Kidney (tissue), 14 donors: ENCODE data around the gene UQCC2. TPM values are rescaled to one million over a fixed set of nuclear protein-coding genes. Genes with fewer than 3 reads are reported as not detected.

ENCODE experiments used
- DNase-seq, 5 donors: peaks; one replicate each; pipeline ENCODE4 v3.0.0-alpha.2; 2013 to 2020
- FAIRE-seq: peaks from 2 replicates; lab custom pipeline; 2012; peaks lifted over from hg19 to GRCh38; lab: Jason Lieb, UNC
- H3K27ac ChIP-seq, 2 donors: one replicate each; pipeline ENCODE4 v1.7.0; 2013; ENCODE audit warnings: low read depth in 2 of 2, low read length in 2 of 2, inconsistent platforms in 1 of 2
- H3K27me3 ChIP-seq: one replicate; pipeline ENCODE4 v1.7.1; 2013; ENCODE audit warnings: low read length, inconsistent platforms; ENCODE audit not compliant: control insufficient read depth, insufficient read depth
- H3K36me3 ChIP-seq, 3 donors: one replicate each; pipeline versions ENCODE4 v1.7.0 to v1.7.1; 2013; ENCODE audit warnings: low read length in 3 of 3, control low read depth in 1 of 3, inconsistent platforms in 1 of 3; ENCODE audit not compliant: insufficient read depth in 3 of 3, control insufficient read depth in 2 of 3
- H3K4me1 ChIP-seq, 3 donors: one replicate each; pipeline versions ENCODE4 v1.7.0 to v1.7.1; 2013; ENCODE audit warnings: low read length in 3 of 3, inconsistent platforms in 1 of 3, low read depth in 1 of 3; ENCODE audit not compliant: control insufficient read depth in 2 of 3, insufficient read depth in 2 of 3
- H3K4me3 ChIP-seq, 3 donors: one replicate each; pipeline versions ENCODE4 v1.7.0 to v1.8.1; 2013; ENCODE audit warnings: low read length in 3 of 3, control low read depth in 1 of 3, inconsistent platforms in 1 of 3
- H3K9ac ChIP-seq, 3 donors: one replicate each; pipeline versions ENCODE4 v1.7.0 to v1.7.1; 2013; ENCODE audit warnings: low read length in 3 of 3, control low read depth in 1 of 3, inconsistent platforms in 1 of 3
- H3K9me3 ChIP-seq, 3 donors: one replicate each; pipeline versions ENCODE4 v1.7.0 to v1.7.1; 2013; ENCODE audit warnings: low read length in 3 of 3, control low read depth in 1 of 3, inconsistent platforms in 1 of 3; ENCODE audit not compliant: control insufficient read depth in 2 of 3, insufficient read depth in 1 of 3
- intact Hi-C: fragments of 100-400 bp; cut with DNase I; formaldehyde crosslinking; loops from one replicate; pipeline ENCODE4 v1.11.1; 2022
- polyA plus RNA-seq: library from polyadenylated mRNA; stranded (reverse); fragments of 350-450 nt; fragmentation: Illumina TruSeq; extraction: RNeasy Lipid Tissue Mini Kit (QIAGEN cat#74804); gene quantifications from one replicate; pipeline ENCODE4 v1.2.3, GENCODE V29; 2014; ENCODE audit warnings: low read depth, low replicate concordance; ENCODE audit not compliant: insufficient read depth
- total RNA-seq: library from RNA; stranded (reverse); fragmentation: NEBNext Ultra II Directional; extraction: Animal tissue kit (Norgen Biotek cat#: 25700); gene quantifications from one replicate; pipeline ENCODE4 v1.2.1, GENCODE V29; 2021
- TF ChIP-seq, protein P1 (sequence below): IDR thresholded peaks from 3 replicates; pipeline ENCODE4 v1.5.1; 2012; ENCODE audit warnings: mild to moderate bottlenecking, moderate library complexity, borderline replicate concordance; ENCODE audit not compliant: insufficient read depth; ENCODE audit errors: extremely low read depth
- donor health status: control.
- donor health status: control.
- donor health status: control.
- donor health status: control.
- donor health status: control.
- donor health status: DM: yes; HTN: yes; CAD: no.
- donor health status: Normal renal cell carcinoma (clear cell type).

Gene UQCC2
- total and polyA plus RNA-seq, 2 donors from 2014 or later: 39.6 to 189 TPM

- intact Hi-C loops: no loop called here
- Histone ChIP-seq H3K9ac (no peak overlapping the region), H3K27ac (no peak overlapping the region), H3K27me3 (no peaks in the 10 kb centered on the region), H3K36me3 (no peaks in the 10 kb centered on the region), H3K9me3 (no peaks in the 10 kb centered on the region), H3K4me3 (no peak overlapping the region), H3K4me1 (peaks cover 0 to 3% (median 0%) of the 10 kb centered on the region in 3 donors)
- peak in 1 of 5 donors; percentile 58 for DNase-seq
- no peak for FAIRE-seq
- TF ChIP-seq, protein P1, sequence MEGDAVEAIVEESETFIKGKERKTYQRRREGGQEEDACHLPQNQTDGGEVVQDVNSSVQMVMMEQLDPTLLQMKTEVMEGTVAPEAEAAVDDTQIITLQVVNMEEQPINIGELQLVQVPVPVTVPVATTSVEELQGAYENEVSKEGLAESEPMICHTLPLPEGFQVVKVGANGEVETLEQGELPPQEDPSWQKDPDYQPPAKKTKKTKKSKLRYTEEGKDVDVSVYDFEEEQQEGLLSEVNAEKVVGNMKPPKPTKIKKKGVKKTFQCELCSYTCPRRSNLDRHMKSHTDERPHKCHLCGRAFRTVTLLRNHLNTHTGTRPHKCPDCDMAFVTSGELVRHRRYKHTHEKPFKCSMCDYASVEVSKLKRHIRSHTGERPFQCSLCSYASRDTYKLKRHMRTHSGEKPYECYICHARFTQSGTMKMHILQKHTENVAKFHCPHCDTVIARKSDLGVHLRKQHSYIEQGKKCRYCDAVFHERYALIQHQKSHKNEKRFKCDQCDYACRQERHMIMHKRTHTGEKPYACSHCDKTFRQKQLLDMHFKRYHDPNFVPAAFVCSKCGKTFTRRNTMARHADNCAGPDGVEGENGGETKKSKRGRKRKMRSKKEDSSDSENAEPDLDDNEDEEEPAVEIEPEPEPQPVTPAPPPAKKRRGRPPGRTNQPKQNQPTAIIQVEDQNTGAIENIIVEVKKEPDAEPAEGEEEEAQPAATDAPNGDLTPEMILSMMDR: no peak
Measured at GRCh38 chr6:33733709-33734007, 22.2 kb upstream of the UQCC2 start.

DNA sequence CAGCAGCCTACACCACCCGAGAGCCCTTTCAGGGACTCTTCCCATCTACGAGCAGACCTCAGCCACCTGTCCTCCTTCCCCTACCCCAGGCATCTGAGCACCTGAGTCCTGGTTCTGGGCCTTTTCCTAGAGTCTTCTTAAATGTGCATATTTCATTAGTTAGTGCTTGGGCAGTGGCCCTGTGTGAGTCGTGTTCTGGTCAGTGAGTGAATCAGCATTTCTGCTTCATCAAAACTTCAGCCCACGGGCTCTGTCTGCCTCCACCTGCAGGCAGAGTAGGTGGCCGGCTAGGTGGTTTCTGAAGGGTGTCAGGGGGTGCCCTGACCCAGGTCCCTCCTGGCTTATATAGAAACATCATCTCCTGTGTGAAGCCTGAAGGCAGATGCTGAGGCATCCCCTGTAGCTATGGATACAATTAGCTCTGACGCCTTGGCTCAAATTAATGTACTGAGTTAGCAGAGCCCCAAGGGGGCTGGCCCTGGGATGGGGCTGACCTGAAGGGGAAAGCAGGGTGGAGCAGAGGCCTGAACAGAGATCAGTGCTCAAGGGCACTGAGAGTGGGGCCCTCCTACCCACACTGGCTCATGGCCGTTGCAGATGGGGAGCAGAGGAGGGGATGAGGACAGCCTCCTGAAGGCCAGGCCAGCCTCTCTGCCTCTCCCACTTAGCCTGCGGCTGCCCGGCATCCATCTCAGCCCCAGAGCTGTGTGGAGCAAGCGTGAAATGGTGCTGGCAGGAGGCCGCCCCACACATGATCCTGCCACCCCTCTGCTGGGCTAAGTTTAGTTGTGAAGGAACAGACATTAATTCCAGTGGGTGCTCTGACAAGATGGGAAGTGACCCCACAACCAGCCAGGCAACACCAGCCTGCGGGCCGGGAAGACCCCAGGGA, 21.6 kb upstream of the UQCC2 start:
- FAIRE-seq: no peak

DNA sequence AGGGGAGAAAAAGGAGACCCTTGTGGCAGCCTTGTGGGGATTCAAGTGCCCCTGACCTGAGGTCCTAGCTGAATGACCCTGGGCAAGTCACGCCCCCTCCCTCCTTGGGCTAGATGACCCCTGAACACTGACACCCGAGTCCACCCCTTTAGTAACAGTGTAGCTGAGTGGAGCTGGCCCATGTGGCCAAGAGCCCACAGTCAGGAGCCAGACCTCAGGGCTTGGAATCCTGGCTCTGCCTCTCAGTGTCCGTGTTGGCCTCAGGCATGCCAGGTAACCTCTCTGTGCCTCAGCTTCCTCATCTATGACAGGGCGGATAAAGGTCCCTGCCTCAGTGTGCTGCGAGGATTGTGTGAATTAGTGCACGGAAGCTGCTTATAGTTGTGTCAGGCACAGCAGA, 20.9 kb upstream of the UQCC2 start:
- no peaks in the 10 kb centered on the region for H3K9me3 ChIP-seq
- no peaks in the 10 kb centered on the region for H3K36me3 ChIP-seq
- no peak overlapping the region for H3K27ac ChIP-seq
- H3K9ac ChIP-seq: no peak overlapping the region
- H3K4me3 ChIP-seq: no peak overlapping the region
- TF ChIP-seq, protein P1: no peak
- DNase-seq (no peak), FAIRE-seq (no peak)
- intact Hi-C loops: no loop called here
- peaks cover 0 to 3% (median 0%) of the 10 kb centered on the region in 3 donors for H3K4me1 ChIP-seq
- H3K27me3 ChIP-seq: no peaks in the 10 kb centered on the region

More for the DNA sequence above, 21.6 kb upstream of the UQCC2 start:
- Histone ChIP-seq H3K4me1 (peaks cover 0 to 3% (median 0%) of the 10 kb centered on the region in 3 donors), H3K27me3 (no peaks in the 10 kb centered on the region), H3K9ac (no peak overlapping the region), H3K27ac (no peak overlapping the region), H3K4me3 (no peak overlapping the region), H3K9me3 (no peaks in the 10 kb centered on the region), H3K36me3 (no peaks in the 10 kb centered on the region)
- no peak for DNase-seq
- intact Hi-C loops: no loop called here
- TF ChIP-seq, protein P1: no peak
